ENCODE measurements around the gene ATP8B4. TPM values are rescaled to one million over a fixed set of nuclear protein-coding genes. Genes with fewer than 3 reads are reported as not detected.

Gene ATP8B4
- total RNA-seq, 1 experiment from 2014 or later, result 0.20 TPM

GRCh38 chr15:50066202-50066601 is 52.8 kb downstream of the ATP8B4 start:
- ChIA-PET CTCF (no interaction called here), POLR2A (ENCODE audit: unreplicated experiment) (no interaction called here)
- H3K27me3 ChIP-seq (ENCODE audit: insufficient read depth, low read depth), result no peaks in the 10 kb centered on the region
- H3K36me3 ChIP-seq (ENCODE audit: low read depth), result no peaks in the 10 kb centered on the region
- intact Hi-C loops (cut with micrococcal nuclease; ENCODE audit: unreplicated experiment), result no loop called here
- H3K27ac ChIP-seq, result no peak overlapping the region
- H3K4me2 ChIP-seq, result no peak overlapping the region
- no peaks in the 10 kb centered on the region for H3F3A ChIP-seq (ENCODE audit: insufficient read depth, low read depth)
- DNase-seq, result no peak
- H2AFZ ChIP-seq, result no peak overlapping the region
- no peak overlapping the region for H3K4me3 ChIP-seq
- TF ChIP-seq EZH2 (IDR thresholded peaks at IDR 0.05; ENCODE audit: low read depth) (no peak), CTCF (conservative IDR thresholded peaks at IDR 0.05) (no peak)
- no peaks in the 10 kb centered on the region for H3K4me1 ChIP-seq (replicated peaks; ENCODE audit: insufficient read depth)
- no peaks in the 10 kb centered on the region for H3K9me2 ChIP-seq (ENCODE audit: insufficient read depth)
- no peaks in the 10 kb centered on the region for H3K79me2 ChIP-seq (ENCODE audit: low read depth)
- no TSS peak for BruUV-seq (replicated peaks)
- H3K9me3 ChIP-seq (ENCODE audit: insufficient read depth, low read depth), result no peaks in the 10 kb centered on the region
- no peaks in the 10 kb centered on the region for H4K20me1 ChIP-seq (ENCODE audit: insufficient read depth)

- ChIA-PET CTCF (no interaction called here), POLR2A (ENCODE audit: unreplicated experiment) (no interaction called here)
- BruUV-seq (replicated peaks), result no TSS peak
- H3K9me2 ChIP-seq (ENCODE audit: insufficient read depth), result no peaks in the 10 kb centered on the region
- H3K27me3 ChIP-seq (ENCODE audit: insufficient read depth, low read depth), result no peaks in the 10 kb centered on the region
- no peak overlapping the region for H3K27ac ChIP-seq
- TF ChIP-seq EZH2 (IDR thresholded peaks at IDR 0.05; ENCODE audit: low read depth), result no peak
- TF ChIP-seq CTCF (conservative IDR thresholded peaks at IDR 0.05), result no peak
- H3K4me1 ChIP-seq (replicated peaks; ENCODE audit: insufficient read depth), result no peaks in the 10 kb centered on the region
- H4K20me1 ChIP-seq (ENCODE audit: insufficient read depth), result no peaks in the 10 kb centered on the region
- no peak for DNase-seq
- no peaks in the 10 kb centered on the region for H3F3A ChIP-seq (ENCODE audit: insufficient read depth, low read depth)
- no peaks in the 10 kb centered on the region for H3K36me3 ChIP-seq (ENCODE audit: low read depth)
- no peak overlapping the region for H3K4me2 ChIP-seq
- H2AFZ ChIP-seq, result no peak overlapping the region
- H3K9me3 ChIP-seq (ENCODE audit: insufficient read depth, low read depth), result no peaks in the 10 kb centered on the region
- intact Hi-C loops (cut with micrococcal nuclease; ENCODE audit: unreplicated experiment), result no loop called here
- no peaks in the 10 kb centered on the region for H3K79me2 ChIP-seq (ENCODE audit: low read depth)
- H3K4me3 ChIP-seq, result no peak overlapping the region
Observed at GRCh38 chr15:50065279-50065678, 53.8 kb downstream of the ATP8B4 start.

GRCh38 chr15:50064673-50065072 is 54.4 kb downstream of the ATP8B4 start:
- no peaks in the 10 kb centered on the region for H3F3A ChIP-seq (ENCODE audit: insufficient read depth, low read depth)
- H3K79me2 ChIP-seq (ENCODE audit: low read depth), result no peaks in the 10 kb centered on the region
- H4K20me1 ChIP-seq (ENCODE audit: insufficient read depth), result no peaks in the 10 kb centered on the region
- DNase-seq, result no peak
- no peak overlapping the region for H2AFZ ChIP-seq
- no peaks in the 10 kb centered on the region for H3K36me3 ChIP-seq (ENCODE audit: low read depth)
- no peak overlapping the region for H3K4me3 ChIP-seq
- POLR2A ChIA-PET (ENCODE audit: unreplicated experiment), result no interaction called here
- H3K9me2 ChIP-seq (ENCODE audit: insufficient read depth), result no peaks in the 10 kb centered on the region
- TF ChIP-seq CTCF (conservative IDR thresholded peaks at IDR 0.05), result no peak
- no peak for TF ChIP-seq EZH2 (IDR thresholded peaks at IDR 0.05; ENCODE audit: low read depth)
- CTCF ChIA-PET, result no interaction called here
- BruUV-seq (replicated peaks), result no TSS peak
- no peaks in the 10 kb centered on the region for H3K4me1 ChIP-seq (replicated peaks; ENCODE audit: insufficient read depth)
- no peak overlapping the region for H3K27ac ChIP-seq
- H3K27me3 ChIP-seq (ENCODE audit: insufficient read depth, low read depth), result no peaks in the 10 kb centered on the region
- intact Hi-C loops (cut with micrococcal nuclease; ENCODE audit: unreplicated experiment), result no loop called here
- H3K4me2 ChIP-seq, result no peak overlapping the region
- H3K9me3 ChIP-seq (ENCODE audit: insufficient read depth, low read depth), result no peaks in the 10 kb centered on the region
